Ascending aorta (tissue), 2 donors: ENCODE data around the gene B3GALNT2. TPM values are rescaled to one million over a fixed set of nuclear protein-coding genes. Genes with fewer than 3 reads are reported as not detected.
"Not testable (repeated sequence)": the region's sequence is repeated elsewhere in the genome, so short reads cannot be mapped to it uniquely, and the experiment has no call there.

Experiments used
- DNase-seq, 2 donors: peaks; one replicate each; pipeline ENCODE4 v3.0.0-alpha.2; 2019; ENCODE audit warnings: low spot score in 2 of 2
- H3K27ac ChIP-seq, 2 donors: fragments of 200-600 bp; sonication (generic); one replicate each; pipeline ENCODE4 v1.5.1; 2016 to 2017; ENCODE audit warnings: mild to moderate bottlenecking in 1 of 2
- H3K27me3 ChIP-seq: fragments of 200-600 bp; sonication (generic); one replicate; pipeline ENCODE4 v1.5.1; 2017
- H3K36me3 ChIP-seq, 2 donors: fragments of 200-600 bp; sonication (generic); one replicate each; pipeline ENCODE4 v1.5.1; 2016
- H3K4me1 ChIP-seq, 2 donors: fragments of 200-600 bp; sonication (generic); one replicate each; pipeline ENCODE4 v1.5.1; 2016 to 2017; ENCODE audit warnings: mild to moderate bottlenecking in 1 of 2
- H3K4me3 ChIP-seq, 2 donors: fragments of 200-600 bp; sonication (generic); one replicate each; pipeline ENCODE4 v1.5.1; 2016 to 2017; ENCODE audit warnings: mild to moderate bottlenecking in 1 of 2
- H3K9me3 ChIP-seq, 2 donors: fragments of 200-600 bp; sonication (generic); one replicate each; pipeline ENCODE4 v1.5.1; 2016
- intact Hi-C: fragments of 100-400 bp; cut with DNase I; formaldehyde crosslinking; loops from one replicate; pipeline ENCODE4 v1.15.1; 2023
- total RNA-seq: library from RNA; depleted of rRNA; stranded (reverse); fragments of >200 nt; gene quantifications from one replicate; pipeline ENCODE4 v1.1.0, GENCODE V29; 2016
- TF ChIP-seq, protein P1 (sequence below), 3 experiments: fragments of 200-600 bp in 2 of 3; fragments of 450-650 bp in 1 of 3; sonication (generic) in 2 of 3; IDR thresholded peaks; one replicate each; pipeline ENCODE4 v1.5.1; 2016 to 2019; ENCODE audit warnings: antibody characterized with exemption in 3 of 3, mild to moderate bottlenecking in 1 of 3, moderate library complexity in 1 of 3

The B3GALNT2 gene
- 54.2 TPM for total RNA-seq

DNA sequence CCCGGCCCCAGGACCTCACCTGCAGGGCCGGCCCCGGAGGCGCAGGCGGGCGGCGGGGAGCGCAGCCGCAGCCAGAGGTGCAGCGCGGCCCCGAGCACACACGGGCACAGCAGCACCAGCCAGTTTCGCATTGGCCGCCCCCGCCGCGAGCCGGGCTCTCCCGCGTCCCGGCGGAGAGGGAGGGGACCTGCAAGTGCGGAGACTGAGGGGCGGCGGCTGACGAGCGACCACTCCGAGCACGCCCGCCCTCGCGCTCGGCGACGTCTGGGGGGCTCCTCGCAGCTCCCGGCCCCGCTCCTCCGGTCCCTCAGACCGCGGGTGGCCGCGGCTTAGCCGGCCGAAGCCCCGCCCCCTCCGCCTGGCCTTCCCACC, at the start of gene B3GALNT2:
Gene B3GALNT2 (minus strand): TSS at position 331 of the 372 bp plus-strand sequence. CDS start 200 bp downstream, at position 131.
- H3K27ac ChIP-seq: peak within 1 kb of the TSS; percentile 98 to 99
- TF ChIP-seq, protein P1, sequence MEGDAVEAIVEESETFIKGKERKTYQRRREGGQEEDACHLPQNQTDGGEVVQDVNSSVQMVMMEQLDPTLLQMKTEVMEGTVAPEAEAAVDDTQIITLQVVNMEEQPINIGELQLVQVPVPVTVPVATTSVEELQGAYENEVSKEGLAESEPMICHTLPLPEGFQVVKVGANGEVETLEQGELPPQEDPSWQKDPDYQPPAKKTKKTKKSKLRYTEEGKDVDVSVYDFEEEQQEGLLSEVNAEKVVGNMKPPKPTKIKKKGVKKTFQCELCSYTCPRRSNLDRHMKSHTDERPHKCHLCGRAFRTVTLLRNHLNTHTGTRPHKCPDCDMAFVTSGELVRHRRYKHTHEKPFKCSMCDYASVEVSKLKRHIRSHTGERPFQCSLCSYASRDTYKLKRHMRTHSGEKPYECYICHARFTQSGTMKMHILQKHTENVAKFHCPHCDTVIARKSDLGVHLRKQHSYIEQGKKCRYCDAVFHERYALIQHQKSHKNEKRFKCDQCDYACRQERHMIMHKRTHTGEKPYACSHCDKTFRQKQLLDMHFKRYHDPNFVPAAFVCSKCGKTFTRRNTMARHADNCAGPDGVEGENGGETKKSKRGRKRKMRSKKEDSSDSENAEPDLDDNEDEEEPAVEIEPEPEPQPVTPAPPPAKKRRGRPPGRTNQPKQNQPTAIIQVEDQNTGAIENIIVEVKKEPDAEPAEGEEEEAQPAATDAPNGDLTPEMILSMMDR (IDR thresholded peaks at IDR 0.05): no peak
- no peaks in the 10 kb centered on the region for H3K9me3 ChIP-seq
- no peaks in the 10 kb centered on the region for H3K36me3 ChIP-seq
- H3K4me1 ChIP-seq: peaks cover 0 to 20% of the 10 kb centered on the region in 2 donors
- no peaks in the 10 kb centered on the region for H3K27me3 ChIP-seq
- intact Hi-C loops: loop anchor here (1.0 to 10.0 kb wide), 12 partner anchors 137 to 1293 kb away; partner anchors contain the start of genes ARID4B, COA6, ERO1B and GGPS1
- peak within 1 kb of the TSS; percentile 75 to 94 for H3K4me3 ChIP-seq
- no peak for DNase-seq

DNA sequence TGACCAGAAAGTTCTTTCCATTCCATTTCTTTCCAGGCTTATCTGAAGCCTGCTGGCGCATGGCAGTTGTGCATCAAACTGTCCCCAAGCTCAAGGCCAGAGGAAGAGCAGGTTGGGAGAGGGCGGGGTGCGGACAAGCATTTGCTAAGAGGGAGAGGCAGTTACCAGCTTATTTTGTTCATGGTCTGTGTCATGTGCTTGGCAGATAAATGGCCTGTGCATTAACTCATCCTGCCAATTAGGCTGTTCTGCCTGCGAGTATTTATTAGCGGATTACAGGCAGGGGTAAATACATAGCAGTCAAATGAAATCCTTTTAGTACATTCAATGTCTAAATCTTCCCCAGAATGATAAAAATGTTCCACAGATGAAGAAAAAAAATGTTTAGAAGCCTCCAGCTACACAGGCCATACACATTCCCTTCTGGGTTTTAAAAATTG, 48.9 kb upstream of the B3GALNT2 start:
- Histone ChIP-seq H3K9me3 (no peaks in the 10 kb centered on the region), H3K27me3 (no peaks in the 10 kb centered on the region), H3K36me3 (no peaks in the 10 kb centered on the region), H3K4me3 (no peak overlapping the region), H3K4me1 (no peaks in the 10 kb centered on the region), H3K27ac (no peak overlapping the region)
- intact Hi-C loops: no loop called here
- DNase-seq: no peak
- TF ChIP-seq, protein P1 (IDR thresholded peaks at IDR 0.05): no peak

DNA sequence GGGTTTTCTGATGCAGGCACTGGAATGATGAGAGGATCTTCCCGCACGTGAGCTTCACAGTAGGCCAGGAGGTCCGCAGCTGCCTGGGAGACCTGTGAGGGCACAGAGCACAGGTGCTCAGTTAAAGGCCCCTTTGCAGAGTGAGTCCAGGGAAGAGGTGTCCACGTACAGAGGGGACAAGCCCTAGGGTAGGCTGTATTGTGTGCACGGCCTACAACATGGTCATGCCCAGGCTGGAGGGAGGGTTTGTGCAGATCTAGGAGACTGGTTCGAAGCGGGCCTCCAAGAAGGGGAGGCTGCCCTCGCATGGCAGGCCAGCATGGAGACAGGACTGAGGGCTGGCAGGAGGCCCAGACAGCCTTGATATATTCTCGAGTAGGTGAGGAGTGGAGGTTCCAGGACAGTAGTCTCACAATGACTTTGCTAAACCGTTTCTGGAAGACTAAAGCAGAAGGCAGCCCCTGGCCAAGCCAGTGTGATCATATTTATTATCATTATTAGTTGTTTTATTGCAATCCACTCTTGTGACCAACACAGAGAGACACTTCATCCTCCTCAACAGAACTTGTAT, 48.0 kb upstream of the B3GALNT2 start:
- intact Hi-C loops: no loop called here
- Histone ChIP-seq H3K36me3 (no peaks in the 10 kb centered on the region), H3K27ac (no peak overlapping the region)

DNA sequence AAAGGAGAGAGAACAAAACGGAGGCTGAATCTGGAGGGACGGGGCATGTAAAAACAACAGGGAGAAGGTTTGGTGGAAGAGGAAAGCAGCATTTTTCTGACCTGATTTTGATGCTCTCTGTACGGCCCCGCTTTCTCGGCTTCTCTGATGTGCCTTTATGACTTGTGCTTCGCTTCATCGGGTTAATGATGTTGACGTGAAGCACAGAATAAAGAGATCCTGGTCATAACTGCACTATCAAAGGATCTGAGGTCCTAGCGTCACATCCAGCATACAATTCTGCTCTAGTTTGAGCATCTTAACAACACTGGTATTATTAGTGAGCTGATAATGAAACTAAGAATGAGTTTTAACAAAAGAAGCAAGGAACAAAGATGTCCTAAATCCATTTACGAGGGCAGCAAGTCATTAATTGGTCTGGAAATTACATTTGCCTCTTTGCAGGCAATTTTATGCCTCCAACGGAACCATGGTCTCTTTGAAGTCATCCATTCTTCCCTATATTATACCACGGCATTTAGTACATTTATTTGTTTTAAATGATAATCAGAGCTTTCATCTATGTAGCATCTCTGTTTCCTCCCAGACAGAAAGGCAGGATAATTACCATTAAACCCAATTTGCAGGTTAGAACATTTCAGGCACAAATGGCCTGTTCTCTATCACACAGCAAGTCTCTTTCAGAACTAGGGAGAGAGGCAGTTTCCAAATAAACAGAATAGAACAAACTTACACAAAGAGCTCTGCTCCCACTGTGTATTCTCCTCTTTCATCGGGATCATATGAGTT, 45.3 kb upstream of the B3GALNT2 start:
- H3K4me1 ChIP-seq: no peaks in the 10 kb centered on the region
- H3K36me3 ChIP-seq: no peaks in the 10 kb centered on the region
- no peaks in the 10 kb centered on the region for H3K27me3 ChIP-seq
- no peaks in the 10 kb centered on the region for H3K9me3 ChIP-seq
- intact Hi-C loops: no loop called here
- H3K27ac ChIP-seq: no peak overlapping the region
- DNase-seq: no peak
- H3K4me3 ChIP-seq: no peak overlapping the region
- TF ChIP-seq, protein P1 (IDR thresholded peaks at IDR 0.05): no peak

More for the DNA sequence above, 48.0 kb upstream of the B3GALNT2 start:
- TF ChIP-seq, protein P1 (IDR thresholded peaks at IDR 0.05): no peak
- H3K4me3 ChIP-seq: no peak overlapping the region
- no peaks in the 10 kb centered on the region for H3K9me3 ChIP-seq
- no peaks in the 10 kb centered on the region for H3K4me1 ChIP-seq
- no peaks in the 10 kb centered on the region for H3K27me3 ChIP-seq
- DNase-seq: no peak

DNA sequence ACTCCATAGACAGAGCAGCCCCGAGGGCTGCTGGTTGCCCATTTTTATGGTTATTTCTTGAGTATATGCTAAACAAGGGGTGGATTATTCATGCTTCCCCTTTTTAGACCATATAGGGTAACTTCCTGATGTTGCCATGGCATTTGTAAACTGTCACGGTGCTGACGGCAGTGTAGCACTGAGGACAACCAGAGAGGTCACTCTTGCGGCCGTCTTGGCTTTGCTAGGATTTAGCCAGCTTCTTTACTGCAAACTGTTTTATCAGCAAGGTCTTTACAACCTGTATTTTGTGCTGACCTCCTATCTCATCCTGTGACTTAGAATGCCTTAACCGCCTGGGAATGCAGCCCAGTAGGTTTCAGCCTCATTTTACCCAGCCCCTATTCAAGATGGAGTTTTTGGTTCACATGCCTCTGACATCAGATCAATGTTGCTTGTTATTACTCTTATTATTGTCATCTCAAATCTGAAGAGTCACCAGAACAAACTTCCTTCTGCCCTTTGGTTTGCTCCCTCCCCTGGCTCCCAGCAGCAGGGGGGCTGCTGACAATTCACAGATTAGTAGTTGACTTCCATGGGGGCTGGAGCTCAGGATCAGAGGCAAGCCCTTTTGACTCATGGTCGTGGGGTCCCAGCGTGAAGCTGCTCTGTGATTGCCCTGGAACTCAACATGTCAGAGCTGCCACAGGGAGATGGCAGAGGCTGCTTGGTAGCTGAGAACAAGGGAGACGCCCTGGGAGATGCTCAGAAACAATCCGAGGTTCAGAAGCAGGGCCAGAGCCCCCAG, 42.3 kb upstream of the B3GALNT2 start:
- H3K36me3 ChIP-seq, intact Hi-C loops, H3K4me3 ChIP-seq, DNase-seq, H3K9me3 ChIP-seq, H3K27me3 ChIP-seq, H3K4me1 ChIP-seq, H3K27ac ChIP-seq: not testable (repeated sequence)
